SIG-M5 treated with dmso at 0.1 percent for 504 hours (cell line): Measurements from ENCODE around the gene RRAGD.
A peak's percentile ranks its signal among the peaks of the same experiment; 100 is the strongest.

Experiments
- DNase-seq: peaks from one replicate; lab custom pipeline; 2025; ENCODE audit not compliant: unreplicated experiment; lab: John Stamatoyannopoulos, UW

Gene RRAGD

GRCh38 chr6:89347825-89348224 lies 64.2 kb downstream of the RRAGD start:
- no peak for DNase-seq

DNA sequence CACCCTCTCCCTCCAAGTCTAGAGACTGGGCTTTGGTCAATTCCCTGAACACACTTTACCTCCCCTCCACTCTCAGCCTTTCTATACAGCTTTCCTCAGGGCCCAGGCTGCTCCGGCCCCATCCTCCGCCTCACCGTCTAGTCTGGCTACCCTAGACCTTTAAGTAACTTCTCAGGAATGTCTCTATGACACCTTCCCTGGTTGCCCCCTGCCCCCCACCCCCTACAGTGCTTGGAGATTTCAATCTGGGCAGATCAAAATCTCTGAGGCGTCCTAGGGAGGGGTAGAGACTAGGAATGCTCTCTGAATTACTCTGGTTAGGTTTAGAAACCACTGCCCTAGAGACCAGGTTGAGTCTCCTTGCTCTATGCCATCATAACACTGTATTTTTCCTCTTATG lies 65.6 kb downstream of the RRAGD start:
- no peak for DNase-seq

DNA sequence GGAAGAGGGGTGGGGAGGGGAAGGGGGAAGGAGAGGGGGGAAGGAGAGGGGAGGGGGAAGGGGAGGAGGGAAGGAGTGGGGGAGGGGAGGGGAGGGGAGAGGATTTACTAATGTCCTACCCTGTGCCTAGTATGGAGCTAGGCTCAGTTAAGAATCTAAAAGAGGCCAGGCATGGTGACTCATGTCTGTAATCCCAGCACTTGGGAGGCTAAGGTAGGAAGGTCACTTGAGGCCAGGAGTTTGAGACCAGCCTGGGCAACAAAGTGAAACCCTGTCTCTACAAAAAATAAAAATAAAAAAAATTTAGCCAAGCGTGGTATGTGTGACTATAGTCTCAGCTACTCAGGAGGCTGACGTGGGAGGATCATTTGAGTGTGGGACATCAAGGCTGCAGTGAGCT lies 72.5 kb downstream of the RRAGD start:
- DNase-seq = no peak

DNA sequence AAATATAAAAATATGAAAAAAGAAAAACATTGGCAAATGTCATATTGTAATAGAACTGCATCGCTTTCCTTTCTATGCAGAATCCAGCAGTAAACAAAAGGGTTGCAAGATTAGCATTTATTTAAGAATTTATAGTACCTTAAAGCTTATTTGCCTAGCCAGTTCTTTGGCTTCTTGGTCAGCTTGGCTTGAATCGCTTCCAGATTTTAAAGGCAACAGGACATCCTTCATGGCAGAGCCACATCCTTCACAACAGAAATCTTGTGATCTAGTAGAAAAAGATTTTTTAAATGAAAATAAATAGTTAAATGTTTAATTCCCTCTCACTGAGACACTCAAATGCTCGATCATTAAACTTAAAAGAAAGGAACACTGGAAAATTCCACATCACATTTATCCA lies 76.9 kb downstream of the RRAGD start:
- no peak for DNase-seq

GRCh38 chr6:89330910-89331309 lies 81.2 kb downstream of the RRAGD start:
- DNase-seq = no peak

GRCh38 chr6:89328976-89329375 lies 83.1 kb downstream of the RRAGD start:
- DNase-seq = no peak

DNA sequence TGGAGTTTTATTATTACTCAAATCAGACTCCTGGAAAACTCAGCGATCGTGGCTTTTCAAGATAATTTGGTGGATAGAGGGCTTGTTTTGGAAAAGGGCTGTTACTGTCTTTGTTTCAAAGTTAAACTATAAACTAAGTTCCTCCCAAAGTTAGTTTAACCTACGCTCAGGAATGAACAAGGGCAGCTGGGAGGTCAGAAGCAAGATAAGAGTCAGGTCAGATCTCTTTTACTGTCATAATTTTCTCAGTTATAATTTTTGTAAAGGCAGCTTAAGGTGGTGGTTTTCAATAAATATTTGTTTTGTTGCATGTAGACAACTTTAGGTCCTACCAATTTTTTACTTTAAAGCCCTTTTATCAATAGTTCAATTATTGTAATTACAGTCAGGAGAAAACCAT lies 87.8 kb downstream of the RRAGD start:
- DNase-seq = no peak

- peak; percentile 77 for DNase-seq
Measured at GRCh38 chr6:89323511-89323971, 88.5 kb downstream of the RRAGD start.

GRCh38 chr6:89321131-89321970 lies 90.7 kb downstream of the RRAGD start:
- peak; percentile 34 for DNase-seq

GRCh38 chr6:89320012-89320559 lies 92.0 kb downstream of the RRAGD start:
- no peak for DNase-seq

GRCh38 chr6:89317067-89317466 lies 95.0 kb downstream of the RRAGD start:
- DNase-seq = no peak

DNA sequence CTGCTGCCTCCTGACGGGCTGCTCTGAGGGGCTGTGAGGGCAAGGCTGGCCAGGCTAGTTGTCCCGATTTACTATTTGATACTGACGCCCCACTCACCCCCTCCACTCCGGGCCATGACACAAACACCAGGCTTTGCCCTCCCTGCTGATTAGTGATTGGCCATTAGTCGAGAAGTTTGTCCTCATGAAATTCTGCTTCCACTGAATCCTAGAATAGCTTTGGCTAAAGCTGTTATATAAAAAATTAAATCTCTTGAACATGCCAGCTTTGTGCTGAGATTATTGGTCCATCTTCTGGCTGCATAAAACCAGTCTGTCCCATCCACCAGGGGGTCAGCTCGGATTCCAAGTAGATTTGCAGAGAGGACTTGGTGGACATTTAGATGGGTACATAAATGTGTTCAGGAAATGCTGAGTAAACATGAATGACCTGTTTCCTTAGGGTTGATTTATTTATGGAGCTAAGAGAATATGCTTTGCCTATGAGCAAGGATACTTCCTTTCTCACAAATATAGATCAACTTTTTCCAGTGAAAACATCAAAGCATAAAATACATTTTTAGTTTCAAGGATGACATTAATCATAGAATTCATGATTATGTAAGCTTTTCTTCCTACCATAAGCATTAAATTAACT lies 96.7 kb downstream of the RRAGD start, which contains the start of gene GABRR2:
GABRR2 (minus strand) TSS at position 51 of the 637 bp plus-strand sequence. CDS start 134 bp downstream, outside the sequence.
- DNase-seq = no peak

DNA sequence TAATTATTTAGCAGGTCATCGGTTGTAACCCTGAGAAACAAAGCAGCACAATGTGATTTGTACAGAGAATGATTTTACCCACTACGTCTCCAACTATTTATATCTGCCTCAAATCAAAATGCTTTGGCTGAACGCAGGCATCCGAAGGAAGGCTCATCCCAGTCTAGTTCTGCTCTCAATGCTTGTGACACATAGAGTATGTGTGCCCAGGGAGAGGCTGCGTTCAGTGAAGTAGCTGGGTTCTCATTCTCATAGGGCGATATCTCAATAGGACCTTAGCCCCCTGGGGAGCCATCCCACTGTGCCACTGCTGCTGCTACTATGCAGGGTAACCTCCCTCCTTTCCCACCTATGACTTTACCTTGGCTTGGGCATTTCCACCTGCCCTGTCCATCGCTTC lies 97.4 kb downstream of the RRAGD start:
- no peak for DNase-seq
